Myocyte (in vitro differentiated cells): ENCODE measurements around the gene BHLHE40. TPM values are rescaled to one million over a fixed set of nuclear protein-coding genes. Genes with fewer than 3 reads are reported as not detected.
"Not testable (repeated sequence)": the region's sequence is repeated elsewhere in the genome, so short reads cannot be mapped to it uniquely, and the experiment has no call there.

Source experiments
- DNase-seq: peaks from one replicate; pipeline ENCODE4 v3.0.0-alpha.2; 2012; ENCODE audit warnings: low read depth
- total RNA-seq: library from RNA; depleted of rRNA; stranded (reverse); fragments of >200 nt; gene quantifications from 2 replicates; pipeline ENCODE4 v1.2.3, GENCODE V29; 2014

Gene BHLHE40
- total RNA-seq, 1 donor from 2014 or later = 80.1 TPM

DNA sequence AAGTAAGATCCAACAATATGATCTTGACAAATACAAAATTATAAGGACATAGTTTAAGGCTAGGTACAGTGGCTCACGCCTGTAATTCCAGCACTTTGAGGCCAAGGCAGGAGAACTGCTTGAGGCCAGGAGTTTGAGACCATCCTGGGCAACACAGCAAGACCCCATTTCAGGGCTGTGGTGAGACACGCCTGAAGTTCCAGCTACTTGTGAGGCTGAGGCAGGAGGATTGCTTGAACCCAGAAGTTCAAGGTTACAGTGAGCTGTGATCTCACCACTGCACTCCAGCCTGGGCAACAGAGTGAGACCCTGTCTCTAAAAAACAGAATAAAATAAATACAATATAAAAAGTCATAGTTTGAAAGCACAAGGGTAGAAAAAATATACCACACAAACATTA, 17.4 kb upstream of the BHLHE40 start:
- not testable (repeated sequence) for DNase-seq

DNA sequence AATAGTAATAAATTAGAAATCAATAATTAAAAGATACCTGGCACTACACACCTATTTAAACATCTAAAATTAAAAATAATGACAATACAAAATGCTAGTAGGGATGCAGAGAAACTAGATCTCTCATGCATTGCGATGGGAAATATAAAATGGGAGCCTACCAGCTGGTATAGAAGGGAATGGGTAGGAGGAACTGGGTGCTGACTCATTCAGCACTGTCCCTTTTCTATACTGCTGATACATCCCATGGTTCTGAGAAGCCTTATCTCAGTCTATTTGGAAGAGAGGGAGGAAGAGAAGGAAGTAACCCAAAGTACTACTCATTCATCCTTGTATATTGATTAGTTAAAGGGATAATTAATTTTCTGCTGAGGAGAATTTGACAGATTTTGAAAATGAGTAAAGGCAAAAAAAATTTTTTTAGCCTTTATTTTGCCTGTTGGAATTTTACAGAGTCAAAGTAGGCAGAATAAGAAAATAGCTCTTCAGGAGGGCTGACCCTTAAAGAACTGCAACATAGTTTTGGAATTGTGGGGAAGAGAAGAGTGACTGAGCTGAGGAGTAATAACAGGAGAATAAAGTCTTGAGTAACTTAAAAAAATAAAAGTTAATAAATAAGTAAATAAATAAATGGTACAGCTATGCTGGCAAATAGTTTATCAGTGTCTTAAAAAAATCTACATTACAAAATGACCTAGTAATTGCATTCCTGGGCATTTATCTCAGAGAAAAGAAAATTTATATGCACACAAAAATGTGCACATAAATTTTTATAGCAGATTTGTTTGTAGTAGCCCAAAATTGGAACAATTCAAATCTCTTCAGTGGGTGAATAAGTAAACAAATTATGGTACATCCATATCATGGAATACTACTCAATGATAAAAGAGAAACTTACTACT, 15.3 kb upstream of the BHLHE40 start:
- DNase-seq = no peak

- DNase-seq = not testable (repeated sequence)
These were observed 13.2 kb upstream of the BHLHE40 start for GRCh38 chr3:4966006-4966405.

DNA sequence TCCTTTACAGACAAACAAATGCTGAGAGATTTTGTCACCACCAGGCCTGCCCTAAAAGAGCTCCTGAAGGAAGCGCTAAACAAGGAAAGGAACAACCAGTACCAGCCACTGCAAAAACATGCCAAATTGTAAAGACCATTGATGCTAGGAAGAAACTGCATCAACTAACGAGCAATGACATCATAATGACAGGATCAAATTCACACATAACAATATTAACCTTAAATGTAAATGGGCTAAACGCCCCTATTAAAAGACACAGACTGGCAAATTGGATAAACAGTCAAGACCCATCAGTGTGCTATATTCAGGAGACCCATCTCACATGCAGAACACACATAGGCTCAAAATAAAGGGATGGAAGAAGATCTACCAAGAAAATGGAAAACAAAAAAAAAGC, 11.6 kb upstream of the BHLHE40 start:
- not testable (repeated sequence) for DNase-seq

DNA sequence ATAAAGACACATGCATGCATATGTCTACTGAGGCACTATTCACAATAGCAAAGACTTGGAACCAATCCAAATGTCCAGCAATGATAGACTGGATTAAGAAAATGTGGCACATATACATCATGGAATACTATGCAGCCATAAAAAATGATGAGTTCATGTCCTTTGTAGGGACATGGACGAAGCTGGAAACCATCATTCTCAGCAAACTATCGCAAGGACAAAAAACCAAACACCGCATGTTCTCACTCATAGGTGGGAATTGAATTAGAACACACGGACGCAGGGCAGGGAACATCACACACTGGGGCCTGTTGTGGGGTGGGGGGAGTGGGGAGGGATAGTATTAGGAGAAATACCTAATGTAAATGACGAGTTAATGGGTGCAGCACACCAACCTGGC, 7.8 kb upstream of the BHLHE40 start:
- not testable (repeated sequence) for DNase-seq

DNA sequence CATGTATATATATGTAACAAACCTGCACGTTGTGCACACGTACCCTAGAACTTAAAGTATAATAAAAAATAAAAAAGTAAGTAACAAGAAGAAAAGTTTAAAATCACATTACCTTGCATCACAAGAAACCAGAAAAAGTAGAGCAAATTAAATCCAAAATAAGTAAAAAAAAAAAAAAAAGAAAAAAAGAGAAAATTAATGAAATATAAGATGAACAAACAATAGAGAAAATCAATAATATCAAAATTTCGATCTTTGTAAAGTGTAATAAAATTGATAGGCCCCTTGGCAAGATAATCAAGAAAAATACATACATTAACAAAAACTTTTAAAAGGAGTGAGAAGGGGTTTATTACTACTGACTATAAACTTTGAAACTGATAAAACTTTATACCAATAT, 7.4 kb upstream of the BHLHE40 start:
- no peak for DNase-seq

GRCh38 chr3:4972652-4973643, 6.3 kb upstream of the BHLHE40 start:
- no peak for DNase-seq

GRCh38 chr3:4974154-4974553, 5.1 kb upstream of the BHLHE40 start:
- no peak for DNase-seq

GRCh38 chr3:4976109-4976508, 3.1 kb upstream of the BHLHE40 start:
- peak; percentile 77 for DNase-seq

- peak; percentile 97 for DNase-seq
These were observed 2.0 kb upstream of the BHLHE40 start for GRCh38 chr3:4977001-4977852.

GRCh38 chr3:4977853-4978203, 1.4 kb upstream of the BHLHE40 start:
- DNase-seq = no peak

DNA sequence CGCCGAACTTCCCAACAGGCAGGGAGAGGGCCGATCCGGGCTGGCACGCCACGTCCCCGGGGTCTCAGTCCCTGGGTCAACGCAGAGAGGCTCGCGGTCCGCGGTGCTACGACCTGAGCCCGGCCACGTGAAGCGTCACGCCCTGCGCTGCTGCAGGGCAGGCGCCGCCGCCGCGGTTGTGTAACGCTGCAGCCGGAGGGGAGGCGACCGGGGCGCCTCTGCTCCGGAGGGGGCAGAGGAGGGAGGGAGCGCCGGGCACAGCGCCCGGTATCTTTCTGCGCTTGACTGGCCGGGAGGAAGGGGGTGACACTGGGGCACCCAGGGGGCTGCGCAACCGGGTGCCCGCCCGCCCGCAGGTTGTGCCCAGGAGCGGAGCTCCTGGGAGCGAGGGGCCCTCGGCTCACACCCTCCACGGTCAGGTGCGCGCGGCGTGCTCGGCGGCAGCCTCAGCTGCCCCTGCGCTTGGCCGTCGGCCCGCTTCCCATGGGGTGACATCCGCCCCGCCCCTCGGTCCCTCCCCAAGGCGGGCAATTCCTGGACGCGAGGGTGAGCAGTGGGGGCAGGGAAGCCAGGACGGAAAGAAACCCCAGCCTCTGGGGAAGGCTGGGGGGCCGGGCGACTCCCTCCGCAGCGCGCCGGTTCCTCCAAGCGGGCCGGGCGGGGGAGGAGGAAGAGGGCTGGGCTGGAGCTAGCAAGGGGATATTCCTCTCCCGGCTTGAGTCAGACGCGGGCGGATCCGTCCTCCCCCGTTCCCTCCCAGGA, 852 bp upstream of the BHLHE40 start:
- DNase-seq = peak; percentile 99

GRCh38 chr3:4978966-4979427, 240 bp upstream of the BHLHE40 start:
- peak; percentile 98 for DNase-seq

DNA sequence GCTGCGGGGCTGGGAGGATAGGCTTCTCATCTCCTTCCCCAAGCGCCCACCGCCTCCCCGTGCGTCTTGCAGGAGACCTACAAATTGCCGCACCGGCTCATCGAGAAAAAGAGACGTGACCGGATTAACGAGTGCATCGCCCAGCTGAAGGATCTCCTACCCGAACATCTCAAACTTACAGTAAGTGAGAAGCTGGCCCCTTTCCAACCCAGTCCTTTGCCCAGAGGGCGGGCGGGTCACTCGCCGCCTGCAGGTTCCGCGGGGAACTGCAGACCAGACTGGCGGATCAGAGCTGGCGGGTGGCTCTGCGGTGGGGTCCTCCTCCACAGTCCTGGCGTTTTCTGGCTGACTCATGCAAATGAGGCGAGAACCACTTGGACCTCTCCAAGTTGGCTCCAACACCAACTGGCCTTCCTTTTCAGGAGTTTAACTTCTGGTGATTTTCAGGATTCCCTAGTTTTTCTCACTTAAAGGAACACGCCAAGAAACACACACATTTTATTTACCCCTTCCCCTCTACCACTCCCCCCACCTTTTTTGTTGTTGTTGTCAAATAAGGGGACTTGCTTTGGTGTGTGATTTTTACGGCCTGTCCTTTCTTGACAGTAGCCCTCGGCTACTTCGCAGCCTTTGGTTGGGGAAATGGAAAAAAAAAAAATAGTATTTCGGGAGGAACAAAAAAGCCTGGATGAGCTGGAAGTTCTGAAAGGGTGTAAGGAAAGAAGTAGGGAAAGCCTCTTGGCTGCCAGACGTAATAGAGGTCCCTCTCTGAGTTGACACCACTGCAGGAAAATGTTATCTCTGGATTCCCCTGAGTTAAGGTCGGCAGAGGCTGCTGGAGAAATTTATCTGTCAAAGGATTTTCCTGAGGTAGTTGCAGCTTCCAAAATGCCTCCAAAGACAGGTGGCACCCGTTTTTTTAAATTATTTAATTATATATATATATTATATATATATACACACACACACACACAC, 1.3 kb downstream of the BHLHE40 start:
- DNase-seq = peak; percentile 96

DNA sequence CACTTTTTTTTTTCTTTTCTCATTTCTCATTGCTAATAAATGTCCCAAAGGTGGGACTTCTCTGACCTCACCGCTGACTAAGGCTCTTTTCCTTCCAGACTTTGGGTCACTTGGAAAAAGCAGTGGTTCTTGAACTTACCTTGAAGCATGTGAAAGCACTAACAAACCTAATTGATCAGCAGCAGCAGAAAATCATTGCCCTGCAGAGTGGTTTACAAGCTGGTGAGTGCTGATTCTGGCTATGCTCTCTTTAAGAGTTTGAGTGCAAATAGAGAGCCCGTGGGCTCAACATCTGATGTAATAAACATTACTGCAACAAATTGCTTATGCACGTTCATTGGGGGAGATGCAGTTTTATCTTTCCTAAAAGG, 2.0 kb downstream of the BHLHE40 start:
- peak; percentile 33 for DNase-seq

- peak; percentile 68 for DNase-seq
These were observed 2.6 kb downstream of the BHLHE40 start for GRCh38 chr3:4981665-4982494.

DNA sequence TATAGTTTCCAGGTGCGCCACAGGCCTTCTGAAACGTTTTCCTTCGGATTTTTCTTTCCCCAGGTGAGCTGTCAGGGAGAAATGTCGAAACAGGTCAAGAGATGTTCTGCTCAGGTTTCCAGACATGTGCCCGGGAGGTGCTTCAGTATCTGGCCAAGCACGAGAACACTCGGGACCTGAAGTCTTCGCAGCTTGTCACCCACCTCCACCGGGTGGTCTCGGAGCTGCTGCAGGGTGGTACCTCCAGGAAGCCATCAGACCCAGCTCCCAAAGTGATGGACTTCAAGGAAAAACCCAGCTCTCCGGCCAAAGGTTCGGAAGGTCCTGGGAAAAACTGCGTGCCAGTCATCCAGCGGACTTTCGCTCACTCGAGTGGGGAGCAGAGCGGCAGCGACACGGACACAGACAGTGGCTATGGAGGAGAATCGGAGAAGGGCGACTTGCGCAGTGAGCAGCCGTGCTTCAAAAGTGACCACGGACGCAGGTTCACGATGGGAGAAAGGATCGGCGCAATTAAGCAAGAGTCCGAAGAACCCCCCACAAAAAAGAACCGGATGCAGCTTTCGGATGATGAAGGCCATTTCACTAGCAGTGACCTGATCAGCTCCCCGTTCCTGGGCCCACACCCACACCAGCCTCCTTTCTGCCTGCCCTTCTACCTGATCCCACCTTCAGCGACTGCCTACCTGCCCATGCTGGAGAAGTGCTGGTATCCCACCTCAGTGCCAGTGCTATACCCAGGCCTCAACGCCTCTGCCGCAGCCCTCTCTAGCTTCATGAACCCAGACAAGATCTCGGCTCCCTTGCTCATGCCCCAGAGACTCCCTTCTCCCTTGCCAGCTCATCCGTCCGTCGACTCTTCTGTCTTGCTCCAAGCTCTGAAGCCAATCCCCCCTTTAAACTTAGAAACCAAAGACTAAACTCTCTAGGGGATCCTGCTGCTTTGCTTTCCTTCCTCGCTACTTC, 3.8 kb downstream of the BHLHE40 start:
- DNase-seq = no peak
